ENCODE measurements around the gene CDH9.

CDH9 gene

DNA sequence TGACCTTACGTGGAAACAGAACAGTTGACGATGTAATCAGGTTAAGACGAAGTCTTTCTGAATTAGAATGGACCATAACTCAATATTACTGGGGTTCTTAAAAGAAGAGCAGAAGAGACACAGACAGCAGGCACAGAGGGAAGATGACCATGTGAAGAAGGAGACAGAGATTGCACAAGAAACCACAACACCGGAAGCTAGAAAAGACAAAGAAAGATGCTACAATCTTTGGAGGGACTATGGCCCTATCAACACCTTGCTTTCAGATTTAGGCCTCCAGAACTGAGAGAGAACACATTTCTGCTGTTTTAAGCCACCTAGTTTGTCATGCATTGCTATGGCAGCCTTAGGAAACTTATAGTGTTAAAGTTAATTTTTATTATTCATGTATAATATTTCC lies 27.1 kb downstream of the CDH9 start:
- Mint-ChIP-seq H3K27me3 (no peaks in the 10 kb centered on the region), H3K9me3 (peaks cover 15% of the 10 kb centered on the region), H3K27ac (ENCODE audit: low read depth) (no peak overlapping the region), H3K36me3 (ENCODE audit: insufficient read depth) (no peaks in the 10 kb centered on the region), H3K4me3 (no peak overlapping the region), H3K4me1 (no peaks in the 10 kb centered on the region)
- ATAC-seq (replicated peaks; ENCODE audit: extremely low read depth, poor library complexity, severe bottlenecking) = no peak
- no peak for DNase-seq (ENCODE audit: low spot score in 2 of 2)

DNA sequence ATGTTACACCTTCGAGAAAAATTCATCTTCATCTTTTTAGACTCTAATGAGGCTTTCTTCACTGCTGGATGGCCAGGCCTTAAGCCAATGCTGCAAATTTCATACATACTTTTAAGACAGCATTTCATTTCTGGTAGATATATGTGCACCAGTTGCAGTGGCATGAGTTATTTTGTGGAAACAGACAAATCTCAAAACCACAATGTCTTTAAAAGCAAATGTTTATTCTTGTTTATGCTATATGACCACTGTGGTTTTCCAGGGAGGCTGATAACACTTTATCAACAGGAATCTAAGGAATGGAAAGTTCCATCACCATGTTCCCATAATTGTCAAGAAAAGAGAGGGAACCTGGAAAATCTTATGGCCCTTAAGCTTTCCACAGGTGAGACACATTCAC lies 27.7 kb downstream of the CDH9 start:
- no peak for ATAC-seq (replicated peaks; ENCODE audit: extremely low read depth, poor library complexity, severe bottlenecking)
- no peak overlapping the region for H3K27ac Mint-ChIP-seq (ENCODE audit: low read depth)
- no peak overlapping the region for H3K4me3 Mint-ChIP-seq
- H3K36me3 Mint-ChIP-seq (ENCODE audit: insufficient read depth) = no peaks in the 10 kb centered on the region
- no peaks in the 10 kb centered on the region for H3K27me3 Mint-ChIP-seq
- no peak for DNase-seq (ENCODE audit: low spot score in 2 of 2)
- H3K9me3 Mint-ChIP-seq = peaks cover 18% of the 10 kb centered on the region
- H3K4me1 Mint-ChIP-seq = no peaks in the 10 kb centered on the region

- DNase-seq (ENCODE audit: low spot score in 2 of 2) (no peak), ATAC-seq (replicated peaks; ENCODE audit: extremely low read depth, poor library complexity, severe bottlenecking) (no peak)
- Mint-ChIP-seq H3K4me1 (no peaks in the 10 kb centered on the region), H3K27ac (ENCODE audit: low read depth) (no peak overlapping the region), H3K9me3 (peaks cover 21% of the 10 kb centered on the region), H3K36me3 (ENCODE audit: insufficient read depth) (no peaks in the 10 kb centered on the region), H3K4me3 (no peak overlapping the region), H3K27me3 (no peaks in the 10 kb centered on the region)
Measured at GRCh38 chr5:27009540-27009915, 28.9 kb downstream of the CDH9 start.

- Mint-ChIP-seq H3K27ac (ENCODE audit: low read depth) (no peak overlapping the region), H3K36me3 (ENCODE audit: insufficient read depth) (no peaks in the 10 kb centered on the region), H3K9me3 (peaks cover 28% of the 10 kb centered on the region), H3K4me3 (no peak overlapping the region), H3K27me3 (no peaks in the 10 kb centered on the region), H3K4me1 (no peaks in the 10 kb centered on the region)
- ATAC-seq (replicated peaks; ENCODE audit: extremely low read depth, poor library complexity, severe bottlenecking) = no peak
- DNase-seq (ENCODE audit: low spot score in 2 of 2) = no peak
Measured at GRCh38 chr5:27008604-27009539, 29.5 kb downstream of the CDH9 start.

DNA sequence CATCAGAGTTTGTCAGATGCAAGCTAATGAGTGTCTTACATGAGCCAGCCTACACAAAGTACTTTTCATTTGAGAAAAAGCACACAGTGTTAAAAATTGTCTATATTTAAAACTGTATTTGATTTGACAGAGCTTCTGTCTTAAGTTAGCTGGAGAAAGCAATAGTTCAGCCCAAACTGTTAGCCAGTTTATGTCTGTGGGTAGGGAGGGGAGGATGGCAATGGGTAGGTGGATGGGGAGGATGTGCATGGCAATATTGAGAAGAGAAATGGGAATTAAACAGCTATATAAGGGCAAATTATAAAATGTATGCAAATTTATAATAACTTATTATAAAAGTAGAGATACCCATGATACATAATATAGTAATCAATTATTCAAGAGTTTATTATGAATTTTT lies 31.3 kb downstream of the CDH9 start:
- no peaks in the 10 kb centered on the region for H3K27me3 Mint-ChIP-seq
- ATAC-seq (replicated peaks; ENCODE audit: extremely low read depth, poor library complexity, severe bottlenecking) (no peak), DNase-seq (ENCODE audit: low spot score in 2 of 2) (no peak)
- H3K4me3 Mint-ChIP-seq = no peak overlapping the region
- H3K9me3 Mint-ChIP-seq = peaks cover 30% of the 10 kb centered on the region
- no peak overlapping the region for H3K27ac Mint-ChIP-seq (ENCODE audit: low read depth)
- no peaks in the 10 kb centered on the region for H3K36me3 Mint-ChIP-seq (ENCODE audit: insufficient read depth)
- H3K4me1 Mint-ChIP-seq = no peaks in the 10 kb centered on the region

DNA sequence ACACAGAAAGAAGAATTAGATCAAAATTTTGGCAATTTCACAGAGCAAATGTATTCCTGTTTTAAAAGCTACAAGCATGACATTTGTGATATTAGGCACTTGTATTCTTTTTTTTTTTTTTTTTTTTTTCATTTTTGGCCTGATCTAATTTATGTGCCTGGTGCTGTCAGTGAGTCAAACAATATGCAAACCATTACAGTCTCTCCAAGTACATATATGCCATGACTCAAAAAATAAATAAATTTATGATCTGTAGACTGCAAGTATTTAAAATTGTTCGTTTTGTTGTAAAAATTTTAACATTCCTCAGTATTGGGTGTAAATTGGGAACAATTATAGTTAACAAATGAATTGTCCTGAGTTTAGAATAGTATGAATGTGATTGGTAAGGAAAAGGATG lies 51.4 kb downstream of the CDH9 start:
- no peaks in the 10 kb centered on the region for H3K4me1 Mint-ChIP-seq
- DNase-seq (ENCODE audit: low spot score in 2 of 2) (no peak), ATAC-seq (replicated peaks; ENCODE audit: extremely low read depth, poor library complexity, severe bottlenecking) (no peak)
- no peak overlapping the region for H3K27ac Mint-ChIP-seq (ENCODE audit: low read depth)
- H3K36me3 Mint-ChIP-seq (ENCODE audit: insufficient read depth) = no peaks in the 10 kb centered on the region
- H3K9me3 Mint-ChIP-seq = peaks cover 37% of the 10 kb centered on the region
- H3K4me3 Mint-ChIP-seq = no peak overlapping the region
- no peaks in the 10 kb centered on the region for H3K27me3 Mint-ChIP-seq

GRCh38 chr5:26981750-26982149 lies 56.6 kb downstream of the CDH9 start:
- ATAC-seq (replicated peaks; ENCODE audit: extremely low read depth, poor library complexity, severe bottlenecking) = no peak
- Mint-ChIP-seq H3K27ac (ENCODE audit: low read depth) (no peak overlapping the region), H3K27me3 (no peaks in the 10 kb centered on the region), H3K36me3 (ENCODE audit: insufficient read depth) (no peaks in the 10 kb centered on the region), H3K9me3 (peaks cover 30% of the 10 kb centered on the region), H3K4me1 (no peaks in the 10 kb centered on the region), H3K4me3 (no peak overlapping the region)
- no peak for DNase-seq (ENCODE audit: low spot score in 2 of 2)

DNA sequence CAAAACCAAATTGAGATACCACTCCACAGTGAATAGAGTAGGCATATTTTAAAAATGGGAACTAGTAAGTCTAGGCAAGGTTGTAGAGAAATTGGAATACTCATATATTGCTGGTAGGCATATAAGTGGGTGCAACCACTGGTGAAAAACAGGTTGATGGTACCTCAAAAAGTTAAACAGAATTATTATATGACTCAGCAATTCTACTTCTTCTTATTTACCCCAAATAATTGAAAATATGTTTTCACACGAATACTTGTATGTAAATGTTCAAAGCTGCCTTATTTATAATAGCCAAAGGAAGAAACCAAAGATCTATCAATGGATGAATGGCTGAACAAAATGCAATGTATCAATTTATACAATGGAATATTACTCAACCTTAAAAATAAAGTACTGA lies 79.1 kb downstream of the CDH9 start:
- H3K27ac Mint-ChIP-seq (ENCODE audit: low read depth) = no peak overlapping the region

DNA sequence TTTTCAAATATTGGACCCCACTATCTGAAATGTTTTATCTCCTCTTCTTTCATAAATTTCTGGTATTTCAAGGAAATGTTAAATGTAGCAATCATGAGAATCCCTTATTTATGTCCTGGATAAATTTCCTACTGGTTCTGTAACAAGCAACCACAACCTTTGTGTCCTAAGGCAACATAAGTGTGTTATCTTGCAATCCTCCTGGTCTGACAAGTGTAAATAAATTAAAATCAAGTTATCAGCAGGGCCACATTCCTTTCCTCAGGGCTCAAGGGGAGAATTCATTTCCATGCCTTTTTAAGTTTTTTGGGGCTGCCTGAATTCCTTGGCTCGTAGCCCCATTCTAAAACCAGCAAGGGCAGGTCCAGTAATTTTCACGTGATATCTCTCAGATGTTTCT lies 83.2 kb downstream of the CDH9 start:
- ATAC-seq (replicated peaks; ENCODE audit: extremely low read depth, poor library complexity, severe bottlenecking) (no peak), DNase-seq (ENCODE audit: low spot score in 2 of 2) (no peak)
- no peak overlapping the region for H3K27ac Mint-ChIP-seq (ENCODE audit: low read depth)
- H3K4me1 Mint-ChIP-seq = no peaks in the 10 kb centered on the region
- H3K9me3 Mint-ChIP-seq = peaks cover 23% of the 10 kb centered on the region
- H3K36me3 Mint-ChIP-seq (ENCODE audit: insufficient read depth) = no peaks in the 10 kb centered on the region
- no peaks in the 10 kb centered on the region for H3K27me3 Mint-ChIP-seq
- no peak overlapping the region for H3K4me3 Mint-ChIP-seq

More for the DNA sequence above, 79.1 kb downstream of the CDH9 start:
- Mint-ChIP-seq H3K36me3 (ENCODE audit: insufficient read depth) (no peaks in the 10 kb centered on the region), H3K27me3 (no peaks in the 10 kb centered on the region), H3K9me3 (peaks cover 23% of the 10 kb centered on the region), H3K4me3 (no peak overlapping the region), H3K4me1 (no peaks in the 10 kb centered on the region)
- no peak for ATAC-seq (replicated peaks; ENCODE audit: extremely low read depth, poor library complexity, severe bottlenecking)
- DNase-seq (ENCODE audit: low spot score in 2 of 2) = no peak

- peaks cover 2% of the 10 kb centered on the region for H3K36me3 Mint-ChIP-seq (ENCODE audit: insufficient read depth)
- no peak overlapping the region for H3K27ac Mint-ChIP-seq (ENCODE audit: low read depth)
- ATAC-seq (replicated peaks; ENCODE audit: extremely low read depth, poor library complexity, severe bottlenecking) = no peak
- DNase-seq (ENCODE audit: low spot score in 2 of 2) = no peak
- H3K4me1 Mint-ChIP-seq = no peaks in the 10 kb centered on the region
- no peaks in the 10 kb centered on the region for H3K27me3 Mint-ChIP-seq
- peaks cover 13% of the 10 kb centered on the region for H3K9me3 Mint-ChIP-seq
- H3K4me3 Mint-ChIP-seq = no peak overlapping the region
Measured at GRCh38 chr5:26948921-26949320, 89.5 kb downstream of the CDH9 start.

DNA sequence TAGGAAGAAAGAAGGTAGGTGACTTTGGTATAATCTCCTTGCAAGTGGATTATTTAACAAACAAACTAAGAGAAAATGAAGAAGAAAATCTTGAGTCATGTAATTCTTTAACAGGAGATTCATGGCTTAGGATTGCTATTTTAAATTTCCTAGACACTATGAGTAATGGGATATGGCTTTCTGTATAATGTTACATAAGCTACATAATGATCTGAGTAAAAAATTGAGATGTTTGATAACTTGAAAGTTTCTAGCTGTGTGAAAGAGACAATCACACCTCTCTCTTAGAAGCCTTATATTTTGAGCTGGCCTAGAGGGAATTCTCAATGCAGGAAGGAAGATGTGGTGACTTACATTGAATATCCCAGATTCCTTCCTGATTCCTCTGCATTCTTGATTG lies 92.5 kb downstream of the CDH9 start:
- Mint-ChIP-seq H3K27me3 (no peaks in the 10 kb centered on the region), H3K4me1 (no peaks in the 10 kb centered on the region), H3K9me3 (peaks cover 21% of the 10 kb centered on the region), H3K27ac (ENCODE audit: low read depth) (no peak overlapping the region), H3K36me3 (ENCODE audit: insufficient read depth) (peaks cover 2% of the 10 kb centered on the region), H3K4me3 (no peak overlapping the region)
- ATAC-seq (replicated peaks; ENCODE audit: extremely low read depth, poor library complexity, severe bottlenecking) (no peak), DNase-seq (ENCODE audit: low spot score in 2 of 2) (no peak)

GRCh38 chr5:26942481-26942880 lies 95.9 kb downstream of the CDH9 start:
- Mint-ChIP-seq H3K9me3 (peaks cover 16% of the 10 kb centered on the region), H3K36me3 (ENCODE audit: insufficient read depth) (no peaks in the 10 kb centered on the region), H3K4me3 (no peak overlapping the region), H3K27me3 (no peaks in the 10 kb centered on the region), H3K4me1 (no peaks in the 10 kb centered on the region), H3K27ac (ENCODE audit: low read depth) (no peak overlapping the region)
- DNase-seq (ENCODE audit: low spot score in 2 of 2) (no peak), ATAC-seq (replicated peaks; ENCODE audit: extremely low read depth, poor library complexity, severe bottlenecking) (no peak)

- Mint-ChIP-seq H3K36me3 (ENCODE audit: insufficient read depth) (no peaks in the 10 kb centered on the region), H3K27ac (ENCODE audit: low read depth) (no peak overlapping the region), H3K4me3 (no peak overlapping the region), H3K27me3 (no peaks in the 10 kb centered on the region), H3K9me3 (peaks cover 16% of the 10 kb centered on the region), H3K4me1 (no peaks in the 10 kb centered on the region)
- ATAC-seq (replicated peaks; ENCODE audit: extremely low read depth, poor library complexity, severe bottlenecking) = no peak
- no peak for DNase-seq (ENCODE audit: low spot score in 2 of 2)
Measured at GRCh38 chr5:26940994-26941393, 97.4 kb downstream of the CDH9 start.
